Activated naive CD4-positive, alpha-beta T cell treated with anti-CD3 and anti-CD28 coated beads, Interleukin-2, amount 10 ng/mL, durations not matched to agents 5 hours and 36 hours (primary cell): ENCODE results near the gene ESR1. TPM values are rescaled to one million over a fixed set of nuclear protein-coding genes. Genes with fewer than 3 reads are reported as not detected.

Experiments used
- total RNA-seq, 2 experiments: library from RNA; stranded (reverse); gene quantifications; one replicate each; pipeline ENCODE4 v1.2.3, GENCODE V29; 2021

Gene ESR1
- total RNA-seq: 1 to 10 TPM; 5.7 to 7.6 TPM

DNA sequence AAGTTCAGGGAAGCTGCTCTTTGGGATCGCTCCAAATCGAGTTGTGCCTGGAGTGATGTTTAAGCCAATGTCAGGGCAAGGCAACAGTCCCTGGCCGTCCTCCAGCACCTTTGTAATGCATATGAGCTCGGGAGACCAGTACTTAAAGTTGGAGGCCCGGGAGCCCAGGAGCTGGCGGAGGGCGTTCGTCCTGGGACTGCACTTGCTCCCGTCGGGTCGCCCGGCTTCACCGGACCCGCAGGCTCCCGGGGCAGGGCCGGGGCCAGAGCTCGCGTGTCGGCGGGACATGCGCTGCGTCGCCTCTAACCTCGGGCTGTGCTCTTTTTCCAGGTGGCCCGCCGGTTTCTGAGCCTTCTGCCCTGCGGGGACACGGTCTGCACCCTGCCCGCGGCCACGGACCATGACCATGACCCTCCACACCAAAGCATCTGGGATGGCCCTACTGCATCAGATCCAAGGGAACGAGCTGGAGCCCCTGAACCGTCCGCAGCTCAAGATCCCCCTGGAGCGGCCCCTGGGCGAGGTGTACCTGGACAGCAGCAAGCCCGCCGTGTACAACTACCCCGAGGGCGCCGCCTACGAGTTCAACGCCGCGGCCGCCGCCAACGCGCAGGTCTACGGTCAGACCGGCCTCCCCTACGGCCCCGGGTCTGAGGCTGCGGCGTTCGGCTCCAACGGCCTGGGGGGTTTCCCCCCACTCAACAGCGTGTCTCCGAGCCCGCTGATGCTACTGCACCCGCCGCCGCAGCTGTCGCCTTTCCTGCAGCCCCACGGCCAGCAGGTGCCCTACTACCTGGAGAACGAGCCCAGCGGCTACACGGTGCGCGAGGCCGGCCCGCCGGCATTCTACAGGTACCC is at the start of gene ESR1:
ESR1 (plus strand) TSS at position 170 of the 858 bp plus-strand sequence; CDS start at position 401, 231 bp downstream.

